ENCODE results near the gene OR4D5. TPM values are rescaled to one million over a fixed set of nuclear protein-coding genes. Genes with fewer than 3 reads are reported as not detected.

The OR4D5 gene
- total RNA-seq, 1 donor from 2014 or later: not detected

DNA sequence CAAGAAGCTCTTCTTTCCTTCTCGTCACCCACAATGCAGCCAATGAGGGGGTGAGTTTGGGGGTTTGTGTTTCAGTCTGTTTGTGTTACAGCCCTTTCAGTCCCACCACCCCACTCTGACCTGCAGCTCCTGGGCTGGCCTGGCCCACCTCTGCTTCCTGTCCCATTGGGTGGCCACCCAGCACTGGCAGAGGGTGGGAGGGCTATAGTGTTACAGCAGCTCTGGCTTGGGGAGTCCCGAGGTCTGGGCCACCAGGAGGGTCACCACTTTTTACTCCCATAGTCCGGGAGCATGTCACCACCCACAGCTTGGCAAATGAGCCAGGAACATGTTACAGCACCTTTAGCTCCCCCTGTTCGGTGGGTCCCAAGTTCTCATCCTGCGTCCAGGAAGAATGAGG, 39.9 kb downstream of the OR4D5 start:
- H3K4me3 Mint-ChIP-seq: no peak overlapping the region
- peaks cover 11% of the 10 kb centered on the region for H3K36me3 Mint-ChIP-seq (ENCODE audit: low read depth)
- DNase-seq (ENCODE audit: low read depth, low spot score): no peak
- TF ChIP-seq, protein P1, sequence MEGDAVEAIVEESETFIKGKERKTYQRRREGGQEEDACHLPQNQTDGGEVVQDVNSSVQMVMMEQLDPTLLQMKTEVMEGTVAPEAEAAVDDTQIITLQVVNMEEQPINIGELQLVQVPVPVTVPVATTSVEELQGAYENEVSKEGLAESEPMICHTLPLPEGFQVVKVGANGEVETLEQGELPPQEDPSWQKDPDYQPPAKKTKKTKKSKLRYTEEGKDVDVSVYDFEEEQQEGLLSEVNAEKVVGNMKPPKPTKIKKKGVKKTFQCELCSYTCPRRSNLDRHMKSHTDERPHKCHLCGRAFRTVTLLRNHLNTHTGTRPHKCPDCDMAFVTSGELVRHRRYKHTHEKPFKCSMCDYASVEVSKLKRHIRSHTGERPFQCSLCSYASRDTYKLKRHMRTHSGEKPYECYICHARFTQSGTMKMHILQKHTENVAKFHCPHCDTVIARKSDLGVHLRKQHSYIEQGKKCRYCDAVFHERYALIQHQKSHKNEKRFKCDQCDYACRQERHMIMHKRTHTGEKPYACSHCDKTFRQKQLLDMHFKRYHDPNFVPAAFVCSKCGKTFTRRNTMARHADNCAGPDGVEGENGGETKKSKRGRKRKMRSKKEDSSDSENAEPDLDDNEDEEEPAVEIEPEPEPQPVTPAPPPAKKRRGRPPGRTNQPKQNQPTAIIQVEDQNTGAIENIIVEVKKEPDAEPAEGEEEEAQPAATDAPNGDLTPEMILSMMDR (conservative IDR thresholded peaks at IDR 0.05): no peak
- no peak overlapping the region for H3K27ac Mint-ChIP-seq (ENCODE audit: unreplicated experiment)
- H3K27me3 Mint-ChIP-seq (ENCODE audit: low read depth): no peaks in the 10 kb centered on the region
- H3K9me3 Mint-ChIP-seq: peaks cover 14% of the 10 kb centered on the region
- peaks cover 21% of the 10 kb centered on the region for H3K4me1 Mint-ChIP-seq

Other genes with a start within 250 kb of the OR4D5 start
- gene ZNF202, start 198.0 kb upstream of the OR4D5 start, total RNA-seq: 22.8 and 25.1 TPM in 2 replicates
- gene OR6X1, start 185.1 kb upstream of the OR4D5 start, total RNA-seq: not detected in 2 replicates
- gene OR6M1, start 133.3 kb upstream of the OR4D5 start, total RNA-seq: not detected in 2 replicates
- not detected in 2 replicates for gene TMEM225, start 53.9 kb upstream of the OR4D5 start, total RNA-seq
- gene OR8D4, start 37.5 kb upstream of the OR4D5 start, total RNA-seq: not detected in 2 replicates
- not detected in 2 replicates for gene OR6T1, start 4.2 kb downstream of the OR4D5 start, total RNA-seq
- gene OR10S1, start 38.2 kb downstream of the OR4D5 start, total RNA-seq: not detected in 2 replicates
- gene OR10G6, start 55.5 kb downstream of the OR4D5 start, total RNA-seq: not detected in 2 replicates
- not detected in 2 replicates for gene OR10G4, start 73.4 kb downstream of the OR4D5 start, total RNA-seq
- gene OR10G9, start 83.4 kb downstream of the OR4D5 start, total RNA-seq: not detected in 2 replicates
- gene OR10G8, start 87.2 kb downstream of the OR4D5 start, total RNA-seq: not detected in 2 replicates
- gene OR10G7, start 101.7 kb downstream of the OR4D5 start, total RNA-seq: not detected in 2 replicates
- gene VWA5A, start 175.8 kb downstream of the OR4D5 start, total RNA-seq: 6.1 and 6.4 TPM in 2 replicates
- not detected in 2 replicates for gene OR10D3, start 243.7 kb downstream of the OR4D5 start, total RNA-seq